HepG2 (cell line): Measurements from ENCODE around the gene SLC39A3. TPM values are rescaled to one million over a fixed set of nuclear protein-coding genes. Genes with fewer than 3 reads are reported as not detected.

ENCODE experiments used
- ATAC-seq: fragments of 200-7000 bp; cut with Tn5 transposase; 3 replicates; pipeline ENCODE4 v1.9.1; 2020; ENCODE audit warnings: mild to moderate bottlenecking, moderate library complexity
- BruUV-seq: library from RNA; stranded (reverse); fragments of 400-500 nt; replicated peaks from 2 replicates; lab custom pipeline; 2021; lab: Mats Ljungman, UMichigan
- CTCF ChIA-PET: fragments of 300-600 bp; formaldehyde crosslinking; extraction: SDS; loops from one replicate; lab custom pipeline; 2021; ENCODE audit warnings: low total read pairs, inconsistent platforms, low intra/inter-chr PET ratio; lab: Yijun Ruan, JAX
- POLR2A ChIA-PET: fragments of 350-600 bp; sonication (Branson Sonifier 250); formaldehyde crosslinking; loops from one replicate; lab custom pipeline; 2020; ENCODE audit warnings: antibody characterized with exemption, inconsistent platforms; lab: Yijun Ruan, JAX
- DNase-seq: peaks from one replicate; pipeline ENCODE4 v3.0.0-alpha.2; 2015; ENCODE audit warnings: low spot score
- FAIRE-seq: peaks from 3 replicates; lab custom pipeline; 2011; peaks lifted over from hg19 to GRCh38; lab: Jason Lieb, UNC
- H2AFZ ChIP-seq: one replicate; pipeline ENCODE4 v1.6.1; 2011; ENCODE audit warnings: low read length, inconsistent platforms
- H3K27ac ChIP-seq: fragments of 300-600 bp; 3 replicates; pipeline ENCODE4 v1.8.0; 2011; ENCODE audit warnings: mixed run types, mild to moderate bottlenecking, mixed read lengths, low read length, inconsistent platforms; ENCODE audit not compliant: insufficient read depth; ENCODE audit errors: extremely low read length
- H3K27me3 ChIP-seq, 2 experiments: fragments of 200-600 bp in 1 of 2; 2 replicates in 1 of 2; 3 replicates in 1 of 2; pipeline versions ENCODE4 v1.6.0 to v1.8.0; 2011; ENCODE audit warnings: low read length in 2 of 2, mild to moderate bottlenecking in 2 of 2, moderate library complexity in 2 of 2, inconsistent platforms in 1 of 2; ENCODE audit not compliant: insufficient read depth in 2 of 2, control insufficient read depth in 1 of 2
- H3K36me3 ChIP-seq, 2 experiments: fragments of 200-600 bp in 1 of 2; replicated peaks in 1 of 2; 2 replicates in 1 of 2; 3 replicates in 1 of 2; pipeline versions ENCODE4 v1.5.1 to v1.8.0; 2011; ENCODE audit warnings: low read length in 2 of 2, inconsistent platforms in 1 of 2; ENCODE audit not compliant: insufficient read depth in 2 of 2, control insufficient read depth in 1 of 2
- H3K4me1 ChIP-seq: 2 replicates; pipeline ENCODE4 v1.5.1; 2012; ENCODE audit warnings: low read length, inconsistent platforms; ENCODE audit not compliant: insufficient read depth
- H3K4me2 ChIP-seq: 2 replicates; pipeline ENCODE4 v1.6.0; 2011; ENCODE audit warnings: low read depth, low read length, inconsistent platforms
- H3K4me3 ChIP-seq, 3 experiments: fragments of 200-600 bp in 1 of 3; sonication (generic), shearing (Covaris generic) in 1 of 3; replicated peaks in 1 of 3; 2 replicates each; pipeline ENCODE4 v1.5.1; 2011 to 2016; ENCODE audit warnings: low read length in 3 of 3, inconsistent platforms in 2 of 3, low read depth in 2 of 3, mild to moderate bottlenecking in 2 of 3, control low read depth in 1 of 3, mixed read lengths in 1 of 3; ENCODE audit not compliant: insufficient read depth in 1 of 3
- H3K79me2 ChIP-seq: one replicate; pipeline ENCODE4 v1.6.1; 2011; ENCODE audit warnings: low read length, inconsistent platforms; ENCODE audit not compliant: insufficient read depth
- H3K9ac ChIP-seq: 2 replicates; pipeline ENCODE4 v1.6.0; 2011; ENCODE audit warnings: mild to moderate bottlenecking, low read depth, low read length, inconsistent platforms; ENCODE audit not compliant: insufficient read depth
- H3K9me3 ChIP-seq: 2 replicates; pipeline ENCODE4 v1.5.1; 2012; ENCODE audit warnings: mild to moderate bottlenecking, low read length
- H4K20me1 ChIP-seq: 2 replicates; pipeline ENCODE4 v1.6.0; 2011; ENCODE audit warnings: inconsistent platforms, mild to moderate bottlenecking, low read length, moderate library complexity; ENCODE audit not compliant: insufficient read depth
- ARNTL ChIP-seq: sonication (generic); formaldehyde crosslinking; IDR thresholded peaks from 2 replicates; pipeline ENCODE4 v1.4.0; 2020; ENCODE audit warnings: mild to moderate bottlenecking, missing genetic modification reagents
- CCAR2 ChIP-seq: fragments of 200-400 bp; formaldehyde crosslinking; optimal IDR thresholded peaks from 2 replicates; pipeline ENCODE3; 2018; ENCODE audit warnings: low read depth, mild to moderate bottlenecking, low read length, moderate library complexity
- FOXA3 ChIP-seq: IDR thresholded peaks from 2 replicates; pipeline ENCODE4 v1.6.1; 2016; ENCODE audit warnings: missing genetic modification reagents, missing compliant biosample characterization
- HOXA7 ChIP-seq: sonication (generic); formaldehyde crosslinking; IDR thresholded peaks from 2 replicates; pipeline ENCODE4 v1.8.1; 2022; ENCODE audit warnings: mild to moderate bottlenecking, missing genetic modification reagents, moderate library complexity
- SMAD3 ChIP-seq: sonication (generic); formaldehyde crosslinking; IDR thresholded peaks from 2 replicates; pipeline ENCODE4 v1.4.0; 2020; ENCODE audit warnings: missing genetic modification reagents
- SP4 ChIP-seq: sonication (generic); formaldehyde crosslinking; IDR thresholded peaks from 2 replicates; pipeline ENCODE4 v1.8.1; 2023; ENCODE audit warnings: mild to moderate bottlenecking, missing genetic modification reagents
- ZNF335 ChIP-seq: sonication (generic); formaldehyde crosslinking; IDR thresholded peaks from 2 replicates; pipeline ENCODE4 v1.4.0; 2020; ENCODE audit warnings: missing genetic modification reagents
- WGBS: methylation state at CpG from one replicate; pipeline ENCODE4 v1.1.6; 2017; ENCODE audit warnings: low lambda C conversion rate; 5-methylcytosine and 5-hydroxymethylcytosine counted together
- in situ Hi-C: cut with HindIII; loops from 2 replicates; pipeline ENCODE4 v1.10.0; 2017; ENCODE audit warnings: low pct_unique_long_range_greater_than_20kb; ENCODE audit not compliant: extremely low pct_ligation_motif_present
- intact Hi-C: fragments of 100-400 bp; cut with micrococcal nuclease; formaldehyde crosslinking; loops from one replicate; pipeline ENCODE4 v1.10.0; 2022; ENCODE audit not compliant: unreplicated experiment
- polyA plus RNA-seq, 8 experiments: library from polyadenylated mRNA; depleted of rRNA in 3 of 8; stranded (reverse) in 7 of 8; unstranded in 1 of 8; fragments of >200 nt; fragmentation: Illumina TruSeq in 4 of 8; extraction: Trizol in 4 of 8; gene quantifications; 2 replicates each; pipeline versions ENCODE4 v1.2.1 to v1.2.3, GENCODE V29; 2011 to 2016; ENCODE audit warnings: low read depth in 4 of 8, missing spikeins in 1 of 8, mixed read lengths in 1 of 8; ENCODE audit not compliant: insufficient read depth in 1 of 8
- total RNA-seq, 5 experiments: library from RNA; depleted of rRNA; stranded (reverse); fragments of >200 nt; fragmentation: Illumina TruSeq; extraction: Trizol; gene quantifications; 2 replicates each; pipeline ENCODE4 v1.2.3, GENCODE V29; 2016; ENCODE audit warnings: low read depth in 1 of 5
- TF ChIP-seq, protein P1 (sequence below): sonication (generic); formaldehyde crosslinking; IDR thresholded peaks from 2 replicates; pipeline ENCODE4 v1.4.0; 2020; ENCODE audit warnings: missing genetic modification reagents, borderline replicate concordance
- TF ChIP-seq, protein P2 (sequence below): sonication (generic); formaldehyde crosslinking; IDR thresholded peaks from 2 replicates; pipeline ENCODE4; 2020; ENCODE audit warnings: missing genetic modification reagents, mild to moderate bottlenecking, borderline replicate concordance
- TF ChIP-seq, protein P3 (sequence below), 2 experiments: sonication (generic) in 1 of 2; formaldehyde crosslinking in 1 of 2; IDR thresholded peaks; 2 replicates each; pipeline versions ENCODE4 v1.5.1 to v1.6.1; 2011 to 2020; ENCODE audit warnings: borderline replicate concordance in 1 of 2, low read depth in 1 of 2, low read length in 1 of 2, mild to moderate bottlenecking in 1 of 2, missing genetic modification reagents in 1 of 2, moderate library complexity in 1 of 2
- TF ChIP-seq, protein P4 (sequence below): sonication (generic); formaldehyde crosslinking; IDR thresholded peaks from 2 replicates; pipeline ENCODE4 v1.5.1; 2020; ENCODE audit warnings: mild to moderate bottlenecking, missing genetic modification reagents

The SLC39A3 gene
- total and polyA plus RNA-seq, 2 of the 13 experiments (the other 11 are each of a cell fraction or from before 2014, with no cell fraction given): 33.6 to 41.6 TPM

DNA sequence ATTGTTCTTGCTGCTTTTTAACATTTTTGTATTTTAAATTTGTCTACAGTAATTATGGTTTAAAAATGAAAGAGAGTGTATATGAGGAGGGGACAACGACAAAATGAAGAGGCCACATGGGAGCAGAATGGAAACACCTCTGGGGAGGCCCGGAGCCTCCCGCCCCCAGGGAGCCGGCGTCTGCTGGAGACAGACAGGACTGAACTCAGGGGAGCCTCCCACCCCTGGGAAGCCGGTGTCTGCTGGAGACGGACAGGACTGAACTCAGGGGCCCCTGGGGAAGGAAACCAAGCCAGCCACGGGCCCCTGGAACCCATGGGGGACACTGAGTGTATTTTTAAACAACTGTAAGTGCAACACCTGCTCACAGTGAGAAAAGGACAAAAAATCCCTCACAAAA lies 16.7 kb upstream of the SLC39A3 start:
- Histone ChIP-seq H3K9me3 (no peaks in the 10 kb centered on the region), H3K36me3 (peaks cover 28 to 41% of the 10 kb centered on the region in 2 experiments; a peak in 4 of 5 replicates), H2AFZ (no peak overlapping the region), H3K27ac (no peak overlapping the region), H4K20me1 (no peaks in the 10 kb centered on the region), H3K9ac (no peak overlapping the region), H3K4me1 (no peaks in the 10 kb centered on the region), H3K4me2 (no peak overlapping the region), H3K79me2 (no peaks in the 10 kb centered on the region), H3K4me3 (no peak overlapping the region), H3K27me3 (no peaks in the 10 kb centered on the region)
- WGBS: 97% methylated on average over 8 of the region's 8 CpGs
- FAIRE-seq (no peak), ATAC-seq (no peak), DNase-seq (no peak)
- intact Hi-C loops (no loop called here), in situ Hi-C loops (no loop called here)
- no TSS peak for BruUV-seq
- ChIA-PET POLR2A (no interaction called here), CTCF (no interaction called here)
- TF ChIP-seq, protein P1, sequence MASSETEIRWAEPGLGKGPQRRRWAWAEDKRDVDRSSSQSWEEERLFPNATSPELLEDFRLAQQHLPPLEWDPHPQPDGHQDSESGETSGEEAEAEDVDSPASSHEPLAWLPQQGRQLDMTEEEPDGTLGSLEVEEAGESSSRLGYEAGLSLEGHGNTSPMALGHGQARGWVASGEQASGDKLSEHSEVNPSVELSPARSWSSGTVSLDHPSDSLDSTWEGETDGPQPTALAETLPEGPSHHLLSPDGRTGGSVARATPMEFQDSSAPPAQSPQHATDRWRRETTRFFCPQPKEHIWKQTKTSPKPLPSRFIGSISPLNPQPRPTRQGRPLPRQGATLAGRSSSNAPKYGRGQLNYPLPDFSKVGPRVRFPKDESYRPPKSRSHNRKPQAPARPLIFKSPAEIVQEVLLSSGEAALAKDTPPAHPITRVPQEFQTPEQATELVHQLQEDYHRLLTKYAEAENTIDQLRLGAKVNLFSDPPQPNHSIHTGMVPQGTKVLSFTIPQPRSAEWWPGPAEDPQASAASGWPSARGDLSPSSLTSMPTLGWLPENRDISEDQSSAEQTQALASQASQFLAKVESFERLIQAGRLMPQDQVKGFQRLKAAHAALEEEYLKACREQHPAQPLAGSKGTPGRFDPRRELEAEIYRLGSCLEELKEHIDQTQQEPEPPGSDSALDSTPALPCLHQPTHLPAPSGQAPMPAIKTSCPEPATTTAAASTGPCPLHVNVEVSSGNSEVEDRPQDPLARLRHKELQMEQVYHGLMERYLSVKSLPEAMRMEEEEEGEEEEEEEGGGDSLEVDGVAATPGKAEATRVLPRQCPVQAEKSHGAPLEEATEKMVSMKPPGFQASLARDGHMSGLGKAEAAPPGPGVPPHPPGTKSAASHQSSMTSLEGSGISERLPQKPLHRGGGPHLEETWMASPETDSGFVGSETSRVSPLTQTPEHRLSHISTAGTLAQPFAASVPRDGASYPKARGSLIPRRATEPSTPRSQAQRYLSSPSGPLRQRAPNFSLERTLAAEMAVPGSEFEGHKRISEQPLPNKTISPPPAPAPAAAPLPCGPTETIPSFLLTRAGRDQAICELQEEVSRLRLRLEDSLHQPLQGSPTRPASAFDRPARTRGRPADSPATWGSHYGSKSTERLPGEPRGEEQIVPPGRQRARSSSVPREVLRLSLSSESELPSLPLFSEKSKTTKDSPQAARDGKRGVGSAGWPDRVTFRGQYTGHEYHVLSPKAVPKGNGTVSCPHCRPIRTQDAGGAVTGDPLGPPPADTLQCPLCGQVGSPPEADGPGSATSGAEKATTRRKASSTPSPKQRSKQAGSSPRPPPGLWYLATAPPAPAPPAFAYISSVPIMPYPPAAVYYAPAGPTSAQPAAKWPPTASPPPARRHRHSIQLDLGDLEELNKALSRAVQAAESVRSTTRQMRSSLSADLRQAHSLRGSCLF (CRISPR knock-in tag): no peak
- TF ChIP-seq ZNF335 (CRISPR knock-in tag) (no peak), SMAD3 (CRISPR knock-in tag) (no peak), SP4 (CRISPR knock-in tag) (no peak), ARNTL (CRISPR knock-in tag) (no peak), HOXA7 (no peak), FOXA3 (no peak), CCAR2 (no peak)
- TF ChIP-seq, protein P2, sequence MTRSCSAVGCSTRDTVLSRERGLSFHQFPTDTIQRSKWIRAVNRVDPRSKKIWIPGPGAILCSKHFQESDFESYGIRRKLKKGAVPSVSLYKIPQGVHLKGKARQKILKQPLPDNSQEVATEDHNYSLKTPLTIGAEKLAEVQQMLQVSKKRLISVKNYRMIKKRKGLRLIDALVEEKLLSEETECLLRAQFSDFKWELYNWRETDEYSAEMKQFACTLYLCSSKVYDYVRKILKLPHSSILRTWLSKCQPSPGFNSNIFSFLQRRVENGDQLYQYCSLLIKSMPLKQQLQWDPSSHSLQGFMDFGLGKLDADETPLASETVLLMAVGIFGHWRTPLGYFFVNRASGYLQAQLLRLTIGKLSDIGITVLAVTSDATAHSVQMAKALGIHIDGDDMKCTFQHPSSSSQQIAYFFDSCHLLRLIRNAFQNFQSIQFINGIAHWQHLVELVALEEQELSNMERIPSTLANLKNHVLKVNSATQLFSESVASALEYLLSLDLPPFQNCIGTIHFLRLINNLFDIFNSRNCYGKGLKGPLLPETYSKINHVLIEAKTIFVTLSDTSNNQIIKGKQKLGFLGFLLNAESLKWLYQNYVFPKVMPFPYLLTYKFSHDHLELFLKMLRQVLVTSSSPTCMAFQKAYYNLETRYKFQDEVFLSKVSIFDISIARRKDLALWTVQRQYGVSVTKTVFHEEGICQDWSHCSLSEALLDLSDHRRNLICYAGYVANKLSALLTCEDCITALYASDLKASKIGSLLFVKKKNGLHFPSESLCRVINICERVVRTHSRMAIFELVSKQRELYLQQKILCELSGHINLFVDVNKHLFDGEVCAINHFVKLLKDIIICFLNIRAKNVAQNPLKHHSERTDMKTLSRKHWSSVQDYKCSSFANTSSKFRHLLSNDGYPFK (CRISPR knock-in tag): no peak
- TF ChIP-seq, protein P3, sequence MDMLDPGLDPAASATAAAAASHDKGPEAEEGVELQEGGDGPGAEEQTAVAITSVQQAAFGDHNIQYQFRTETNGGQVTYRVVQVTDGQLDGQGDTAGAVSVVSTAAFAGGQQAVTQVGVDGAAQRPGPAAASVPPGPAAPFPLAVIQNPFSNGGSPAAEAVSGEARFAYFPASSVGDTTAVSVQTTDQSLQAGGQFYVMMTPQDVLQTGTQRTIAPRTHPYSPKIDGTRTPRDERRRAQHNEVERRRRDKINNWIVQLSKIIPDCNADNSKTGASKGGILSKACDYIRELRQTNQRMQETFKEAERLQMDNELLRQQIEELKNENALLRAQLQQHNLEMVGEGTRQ (IDR thresholded peaks at IDR 0.05; ENCODE audit: low read depth, low read length): no peak
- TF ChIP-seq, protein P3 (CRISPR knock-in tag; IDR thresholded peaks at IDR 0.05; ENCODE audit: borderline replicate concordance): no peak
- TF ChIP-seq, protein P4, sequence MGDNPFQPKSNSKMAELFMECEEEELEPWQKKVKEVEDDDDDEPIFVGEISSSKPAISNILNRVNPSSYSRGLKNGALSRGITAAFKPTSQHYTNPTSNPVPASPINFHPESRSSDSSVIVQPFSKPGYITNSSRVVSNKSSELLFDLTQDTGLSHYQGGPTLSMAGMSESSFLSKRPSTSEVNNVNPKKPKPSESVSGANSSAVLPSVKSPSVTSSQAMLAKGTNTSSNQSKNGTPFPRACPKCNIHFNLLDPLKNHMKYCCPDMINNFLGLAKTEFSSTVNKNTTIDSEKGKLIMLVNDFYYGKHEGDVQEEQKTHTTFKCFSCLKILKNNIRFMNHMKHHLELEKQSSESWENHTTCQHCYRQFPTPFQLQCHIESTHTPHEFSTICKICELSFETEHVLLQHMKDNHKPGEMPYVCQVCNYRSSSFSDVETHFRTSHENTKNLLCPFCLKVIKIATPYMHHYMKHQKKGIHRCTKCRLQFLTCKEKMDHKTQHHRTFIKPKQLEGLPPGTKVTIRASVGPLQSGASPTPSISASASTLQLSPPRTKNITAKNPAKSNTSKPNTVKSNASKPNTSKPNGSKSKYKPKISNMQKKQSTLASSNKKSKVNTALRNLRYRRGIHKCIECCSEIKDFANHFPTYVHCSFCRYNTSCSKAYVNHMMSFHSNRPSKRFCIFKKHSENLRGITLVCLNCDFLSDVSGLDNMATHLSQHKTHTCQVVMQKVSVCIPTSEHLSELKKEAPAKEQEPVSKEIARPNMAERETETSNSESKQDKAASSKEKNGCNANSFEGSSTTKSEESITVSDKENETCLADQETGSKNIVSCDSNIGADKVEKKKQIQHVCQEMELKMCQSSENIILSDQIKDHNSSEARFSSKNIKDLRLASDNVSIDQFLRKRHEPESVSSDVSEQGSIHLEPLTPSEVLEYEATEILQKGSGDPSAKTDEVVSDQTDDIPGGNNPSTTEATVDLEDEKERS (CRISPR knock-in tag): no peak
